BLaER1 (cell line): ENCODE results near the gene GFOD1.
A peak's percentile ranks its signal among the peaks of the same experiment; 100 is the strongest.

Experiments used
- H3K27ac ChIP-seq: shearing (Covaris generic); formaldehyde crosslinking; 2 replicates; pipeline ENCODE4 v1.8.1; 2022
- H3K27me3 ChIP-seq: shearing (Covaris generic); formaldehyde crosslinking; 2 replicates; pipeline ENCODE4 v1.8.1; 2022
- H3K36me3 ChIP-seq: shearing (Covaris generic); formaldehyde crosslinking; 2 replicates; pipeline ENCODE4 v1.8.1; 2022
- H3K4me1 ChIP-seq: shearing (Covaris generic); formaldehyde crosslinking; 2 replicates; pipeline ENCODE4 v1.8.1; 2022
- H3K4me2 ChIP-seq: shearing (Covaris generic); formaldehyde crosslinking; 2 replicates; pipeline ENCODE4 v1.8.1; 2022
- H3K4me3 ChIP-seq: shearing (Covaris generic); formaldehyde crosslinking; 2 replicates; pipeline ENCODE4 v1.8.1; 2022
- H3K9ac ChIP-seq: shearing (Covaris generic); formaldehyde crosslinking; 2 replicates; pipeline ENCODE4 v1.8.1; 2022
- H3K9me3 ChIP-seq: shearing (Covaris generic); formaldehyde crosslinking; 2 replicates; pipeline ENCODE4 v1.8.1; 2022
- H4K20me1 ChIP-seq: shearing (Covaris generic); formaldehyde crosslinking; 2 replicates; pipeline ENCODE4 v1.8.1; 2022
- Cebpa-rat ChIP-seq: shearing (Covaris generic); IDR thresholded peaks from 2 replicates; pipeline ENCODE4 v1.8.1; 2022

GFOD1 gene

GRCh38 chr6:13348334-13349113 is 138.9 kb downstream of the GFOD1 start:
- TF ChIP-seq Cebpa-rat, result no peak
- H3K4me3 ChIP-seq, result no peak overlapping the region
- H3K27me3 ChIP-seq, result no peaks in the 10 kb centered on the region
- H4K20me1 ChIP-seq, result no peaks in the 10 kb centered on the region
- no peaks in the 10 kb centered on the region for H3K4me1 ChIP-seq
- H3K36me3 ChIP-seq, result no peaks in the 10 kb centered on the region
- H3K9ac ChIP-seq, result no peak overlapping the region
- H3K9me3 ChIP-seq, result no peaks in the 10 kb centered on the region
- no peak overlapping the region for H3K27ac ChIP-seq
- no peak overlapping the region for H3K4me2 ChIP-seq

GRCh38 chr6:13346245-13346644 is 141.2 kb downstream of the GFOD1 start:
- peaks cover 9% of the 10 kb centered on the region for H3K9me3 ChIP-seq
- no peak overlapping the region for H3K27ac ChIP-seq
- no peak overlapping the region for H3K9ac ChIP-seq
- H3K4me2 ChIP-seq, result no peak overlapping the region
- no peaks in the 10 kb centered on the region for H3K36me3 ChIP-seq
- H3K4me3 ChIP-seq, result no peak overlapping the region
- H3K4me1 ChIP-seq, result no peaks in the 10 kb centered on the region
- no peaks in the 10 kb centered on the region for H4K20me1 ChIP-seq
- no peak for TF ChIP-seq Cebpa-rat
- H3K27me3 ChIP-seq, result no peaks in the 10 kb centered on the region

- no peak for TF ChIP-seq Cebpa-rat
Observed at GRCh38 chr6:13342414-13343019, 144.9 kb downstream of the GFOD1 start.

GRCh38 chr6:13339863-13340630 is 147.4 kb downstream of the GFOD1 start:
- H3K4me2 ChIP-seq, result peak overlapping the region; percentile 10; the same call in 1 of the 2 replicates
- no peak overlapping the region for H3K9ac ChIP-seq
- H3K27ac ChIP-seq, result no peak overlapping the region
- H3K4me1 ChIP-seq, result peaks cover 18% of the 10 kb centered on the region
- no peaks in the 10 kb centered on the region for H3K36me3 ChIP-seq
- no peaks in the 10 kb centered on the region for H3K27me3 ChIP-seq
- H4K20me1 ChIP-seq, result no peaks in the 10 kb centered on the region
- TF ChIP-seq Cebpa-rat, result no peak
- H3K4me3 ChIP-seq, result no peak overlapping the region
- H3K9me3 ChIP-seq, result peaks cover 12% of the 10 kb centered on the region

More at GRCh38 chr6:13342414-13343019, 144.9 kb downstream of the GFOD1 start:
- no peak overlapping the region for H3K9ac ChIP-seq
- H3K4me1 ChIP-seq, result peaks cover 17% of the 10 kb centered on the region
- no peaks in the 10 kb centered on the region for H3K27me3 ChIP-seq
- no peaks in the 10 kb centered on the region for H3K36me3 ChIP-seq
- no peaks in the 10 kb centered on the region for H4K20me1 ChIP-seq
- peaks cover 12% of the 10 kb centered on the region for H3K9me3 ChIP-seq
- no peak overlapping the region for H3K4me2 ChIP-seq
- H3K4me3 ChIP-seq, result no peak overlapping the region
- H3K27ac ChIP-seq, result no peak overlapping the region

DNA sequence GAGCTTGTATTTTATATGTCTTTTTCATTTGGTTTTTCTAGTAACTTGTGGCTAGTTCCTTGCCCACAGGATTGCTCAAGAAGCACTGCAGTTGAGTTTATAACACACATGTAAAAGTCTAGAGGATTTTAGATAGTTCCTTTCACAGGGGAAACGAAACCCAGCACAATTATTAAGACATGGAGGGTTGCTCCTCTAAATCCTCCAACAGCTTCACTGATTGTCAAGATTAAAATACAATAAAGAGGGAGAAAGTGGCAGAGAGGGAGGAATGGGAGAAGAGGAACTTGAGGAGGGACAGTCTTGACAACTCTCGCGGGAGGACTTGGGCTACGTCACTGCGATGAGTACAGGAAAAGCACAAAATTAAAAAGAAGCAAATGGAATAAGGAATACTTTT is 149.4 kb downstream of the GFOD1 start:
- Histone ChIP-seq H3K9me3 (peaks cover 12% of the 10 kb centered on the region), H3K9ac (no peak overlapping the region), H3K4me1 (peaks cover 18% of the 10 kb centered on the region), H3K4me2 (peak overlapping the region; percentile 33), H3K27ac (no peak overlapping the region), H3K27me3 (no peaks in the 10 kb centered on the region), H3K4me3 (no peak overlapping the region), H4K20me1 (no peaks in the 10 kb centered on the region), H3K36me3 (no peaks in the 10 kb centered on the region)
- no peak for TF ChIP-seq Cebpa-rat

GRCh38 chr6:13336553-13336952 is 150.8 kb downstream of the GFOD1 start:
- H3K4me1 ChIP-seq, result peaks cover 18% of the 10 kb centered on the region
- H3K36me3 ChIP-seq, result no peaks in the 10 kb centered on the region
- H3K4me3 ChIP-seq, result no peak overlapping the region
- H3K4me2 ChIP-seq, result no peak overlapping the region
- no peaks in the 10 kb centered on the region for H4K20me1 ChIP-seq
- no peak overlapping the region for H3K27ac ChIP-seq
- TF ChIP-seq Cebpa-rat, result no peak
- peaks cover 6% of the 10 kb centered on the region; the same call in 1 of the 2 replicates for H3K9me3 ChIP-seq
- no peaks in the 10 kb centered on the region for H3K27me3 ChIP-seq
- no peak overlapping the region for H3K9ac ChIP-seq

- Histone ChIP-seq H3K9me3 (no peaks in the 10 kb centered on the region), H3K36me3 (no peaks in the 10 kb centered on the region), H3K4me3 (no peak overlapping the region), H4K20me1 (no peaks in the 10 kb centered on the region), H3K9ac (no peak overlapping the region), H3K4me1 (peaks cover 22% of the 10 kb centered on the region), H3K4me2 (no peak overlapping the region), H3K27ac (no peak overlapping the region), H3K27me3 (no peaks in the 10 kb centered on the region)
- TF ChIP-seq Cebpa-rat, result no peak
Observed at GRCh38 chr6:13334953-13335352, 152.4 kb downstream of the GFOD1 start.

DNA sequence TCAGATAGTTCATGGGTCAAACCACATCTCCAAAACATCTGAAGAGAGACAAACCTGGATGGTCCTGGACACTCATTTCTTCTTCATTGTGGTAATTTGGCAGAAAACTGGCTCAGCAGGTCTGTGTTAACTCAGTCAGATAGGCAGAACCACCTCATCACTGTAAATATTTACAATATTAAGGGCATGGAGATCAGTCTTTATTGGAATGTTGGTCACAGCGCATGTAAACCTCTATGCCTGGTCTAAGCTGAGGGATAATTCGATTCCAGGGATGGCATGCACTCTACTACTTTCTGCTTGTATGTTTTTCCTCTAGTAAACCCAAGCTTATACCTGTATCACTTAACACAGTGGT is 155.1 kb downstream of the GFOD1 start:
- no peak for TF ChIP-seq Cebpa-rat
- Histone ChIP-seq H3K4me3 (no peak overlapping the region), H3K9me3 (no peaks in the 10 kb centered on the region), H3K9ac (no peak overlapping the region), H3K36me3 (no peaks in the 10 kb centered on the region), H3K4me2 (no peak overlapping the region), H3K4me1 (peaks cover 21% of the 10 kb centered on the region), H3K27ac (no peak overlapping the region), H4K20me1 (no peaks in the 10 kb centered on the region), H3K27me3 (no peaks in the 10 kb centered on the region)

DNA sequence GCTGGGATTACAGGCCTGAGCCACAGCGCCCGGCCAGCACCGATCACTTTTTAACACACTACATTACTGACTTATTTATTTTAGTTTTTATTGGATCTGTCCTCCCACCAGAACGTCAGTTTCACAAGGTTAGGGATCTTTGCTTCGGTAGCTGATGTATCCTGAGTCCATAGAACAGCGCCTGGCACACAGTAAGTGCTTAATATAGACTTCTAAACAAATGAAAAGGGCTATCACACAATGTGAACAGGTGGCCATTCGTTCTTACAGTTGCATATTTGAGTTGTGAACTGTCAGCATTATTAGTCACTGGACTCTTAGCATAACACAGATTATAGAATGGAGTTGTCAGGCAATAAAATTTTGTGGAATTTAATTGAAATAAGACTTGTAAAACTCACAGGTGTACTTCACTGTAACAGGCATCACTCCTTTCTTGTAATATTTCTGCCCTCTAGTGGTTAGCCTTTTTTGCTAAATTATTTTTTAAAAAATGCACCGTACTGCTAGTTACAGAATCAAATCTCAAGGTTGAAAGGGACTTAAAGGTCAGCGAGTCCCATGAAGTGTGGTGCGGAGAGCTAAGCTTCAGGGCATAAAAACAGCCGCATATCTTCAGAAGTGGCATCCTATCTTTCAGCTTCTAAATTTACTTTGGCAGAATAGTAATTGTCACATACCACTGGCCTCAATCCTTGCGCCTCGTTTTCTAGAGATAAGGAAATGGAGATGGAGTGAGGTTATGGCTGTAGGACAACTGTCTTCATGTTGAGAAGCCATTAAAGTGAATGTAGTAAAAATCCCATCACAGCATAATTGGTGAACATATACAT is 155.7 kb downstream of the GFOD1 start:
- no peak overlapping the region for H3K4me3 ChIP-seq
- TF ChIP-seq Cebpa-rat, result no peak
- H3K27me3 ChIP-seq, result no peaks in the 10 kb centered on the region
- H3K36me3 ChIP-seq, result no peaks in the 10 kb centered on the region
- H3K27ac ChIP-seq, result no peak overlapping the region
- H4K20me1 ChIP-seq, result no peaks in the 10 kb centered on the region
- no peaks in the 10 kb centered on the region for H3K9me3 ChIP-seq
- no peak overlapping the region for H3K4me2 ChIP-seq
- peaks cover 27% of the 10 kb centered on the region for H3K4me1 ChIP-seq
- H3K9ac ChIP-seq, result no peak overlapping the region
